Measurements from ENCODE around the gene SMAD3.

SMAD3 gene

DNA sequence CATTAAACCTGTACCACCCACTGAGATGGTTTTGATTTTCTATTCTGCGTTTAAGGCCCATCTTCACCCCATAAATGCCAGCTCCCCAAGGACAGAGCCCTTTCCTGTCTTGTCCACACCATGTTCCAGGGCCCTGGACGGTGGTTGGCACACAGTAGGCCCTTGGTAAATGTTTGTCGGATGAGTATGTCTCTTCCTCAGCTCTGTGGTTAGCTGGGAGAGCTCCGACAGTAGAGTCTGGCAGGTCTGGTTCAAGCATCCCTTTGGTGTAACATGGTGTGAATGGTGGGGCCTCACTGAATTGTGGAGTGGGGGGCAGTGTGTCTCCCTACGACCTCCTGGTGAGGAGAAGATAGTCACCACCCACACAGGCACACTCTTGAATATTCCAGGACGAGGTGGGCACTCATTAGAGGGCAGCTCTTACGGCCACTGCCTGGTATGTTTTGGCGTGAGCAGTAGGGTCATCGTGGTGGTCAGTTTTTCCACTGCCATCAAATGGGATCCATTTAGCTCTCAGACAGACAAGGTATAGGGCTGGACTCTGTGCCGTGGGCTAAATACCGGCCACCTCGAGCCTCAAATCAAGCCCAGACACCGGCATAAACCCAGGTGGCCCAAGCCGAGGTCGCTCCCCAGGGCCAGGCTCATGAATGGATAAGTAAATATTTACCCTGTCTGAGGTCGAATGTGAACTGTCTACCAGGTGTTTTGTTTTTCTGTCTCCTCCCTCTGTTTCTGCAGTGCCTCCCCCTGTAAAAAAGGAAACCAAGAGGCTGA, 61.3 kb downstream of the SMAD3 start:
- no peak for DNase-seq (ENCODE audit: extremely low read depth, low read depth)

DNA sequence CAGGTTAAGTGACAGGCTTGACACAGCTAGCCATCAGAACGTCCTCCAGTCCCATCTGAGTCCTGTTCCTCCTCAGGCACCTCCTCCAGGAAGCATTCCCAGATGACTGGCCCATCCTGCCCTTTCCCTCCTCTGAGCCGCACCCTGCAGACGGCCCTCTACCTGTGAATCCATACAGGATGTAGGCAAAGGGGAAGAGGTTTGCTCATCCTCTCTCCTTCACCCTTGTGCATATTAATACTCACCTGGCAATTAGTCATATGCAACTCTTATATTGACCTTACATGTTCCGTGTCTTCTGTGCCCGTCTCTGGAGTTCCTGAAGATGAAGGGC, 61.9 kb downstream of the SMAD3 start:
- DNase-seq (ENCODE audit: extremely low read depth, low read depth) = no peak
- TF ChIP-seq, protein P1, sequence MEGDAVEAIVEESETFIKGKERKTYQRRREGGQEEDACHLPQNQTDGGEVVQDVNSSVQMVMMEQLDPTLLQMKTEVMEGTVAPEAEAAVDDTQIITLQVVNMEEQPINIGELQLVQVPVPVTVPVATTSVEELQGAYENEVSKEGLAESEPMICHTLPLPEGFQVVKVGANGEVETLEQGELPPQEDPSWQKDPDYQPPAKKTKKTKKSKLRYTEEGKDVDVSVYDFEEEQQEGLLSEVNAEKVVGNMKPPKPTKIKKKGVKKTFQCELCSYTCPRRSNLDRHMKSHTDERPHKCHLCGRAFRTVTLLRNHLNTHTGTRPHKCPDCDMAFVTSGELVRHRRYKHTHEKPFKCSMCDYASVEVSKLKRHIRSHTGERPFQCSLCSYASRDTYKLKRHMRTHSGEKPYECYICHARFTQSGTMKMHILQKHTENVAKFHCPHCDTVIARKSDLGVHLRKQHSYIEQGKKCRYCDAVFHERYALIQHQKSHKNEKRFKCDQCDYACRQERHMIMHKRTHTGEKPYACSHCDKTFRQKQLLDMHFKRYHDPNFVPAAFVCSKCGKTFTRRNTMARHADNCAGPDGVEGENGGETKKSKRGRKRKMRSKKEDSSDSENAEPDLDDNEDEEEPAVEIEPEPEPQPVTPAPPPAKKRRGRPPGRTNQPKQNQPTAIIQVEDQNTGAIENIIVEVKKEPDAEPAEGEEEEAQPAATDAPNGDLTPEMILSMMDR (IDR thresholded peaks at IDR 0.05; ENCODE audit: low read depth, low read length) = no peak

More for the DNA sequence above, 61.3 kb downstream of the SMAD3 start:
- TF ChIP-seq, protein P1 (IDR thresholded peaks at IDR 0.05; ENCODE audit: low read depth, low read length) = no peak

DNA sequence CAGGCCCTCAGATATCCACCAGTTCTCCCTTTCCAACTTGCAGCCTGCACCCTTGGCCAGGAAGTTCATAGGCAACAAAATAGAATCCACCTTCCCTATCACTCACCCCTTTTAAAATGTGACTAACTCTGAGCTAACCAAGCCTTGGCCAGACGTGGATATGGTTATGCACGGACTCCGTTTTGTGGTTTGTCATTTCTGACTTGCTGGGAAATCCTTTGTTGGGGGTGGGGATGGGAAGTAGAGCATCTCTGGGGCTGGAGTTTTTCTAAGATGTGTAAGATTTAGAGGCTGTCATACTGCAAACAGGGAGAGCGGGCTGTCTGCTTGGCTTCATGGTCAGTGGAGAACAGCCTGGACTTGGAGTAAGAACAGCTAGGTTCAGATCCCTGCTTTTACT, 62.6 kb downstream of the SMAD3 start:
- TF ChIP-seq, protein P1 (IDR thresholded peaks at IDR 0.05; ENCODE audit: low read depth, low read length) = no peak
- DNase-seq (ENCODE audit: extremely low read depth, low read depth) = peak; percentile 87

DNA sequence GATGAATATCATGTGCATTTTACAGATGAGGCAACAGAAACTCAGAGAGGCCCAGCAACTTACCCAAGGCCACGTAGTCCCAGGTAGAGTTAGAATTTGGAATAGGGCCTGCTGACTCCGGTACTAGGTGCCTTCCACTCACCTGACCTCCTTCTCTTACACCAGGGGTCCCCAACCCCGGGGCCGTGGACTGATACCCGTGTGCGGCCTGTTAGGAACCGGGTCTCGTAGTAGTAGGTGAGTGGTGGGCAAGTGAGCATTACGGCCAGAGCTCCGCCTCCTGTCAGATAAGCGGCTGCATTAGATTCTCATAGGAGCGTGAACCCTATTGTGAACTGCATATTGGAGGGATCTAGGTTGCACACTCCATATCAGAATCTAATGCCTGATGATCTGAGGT, 64.8 kb downstream of the SMAD3 start:
- TF ChIP-seq, protein P1 (IDR thresholded peaks at IDR 0.05; ENCODE audit: low read depth, low read length) = no peak
- no peak for DNase-seq (ENCODE audit: extremely low read depth, low read depth)

DNA sequence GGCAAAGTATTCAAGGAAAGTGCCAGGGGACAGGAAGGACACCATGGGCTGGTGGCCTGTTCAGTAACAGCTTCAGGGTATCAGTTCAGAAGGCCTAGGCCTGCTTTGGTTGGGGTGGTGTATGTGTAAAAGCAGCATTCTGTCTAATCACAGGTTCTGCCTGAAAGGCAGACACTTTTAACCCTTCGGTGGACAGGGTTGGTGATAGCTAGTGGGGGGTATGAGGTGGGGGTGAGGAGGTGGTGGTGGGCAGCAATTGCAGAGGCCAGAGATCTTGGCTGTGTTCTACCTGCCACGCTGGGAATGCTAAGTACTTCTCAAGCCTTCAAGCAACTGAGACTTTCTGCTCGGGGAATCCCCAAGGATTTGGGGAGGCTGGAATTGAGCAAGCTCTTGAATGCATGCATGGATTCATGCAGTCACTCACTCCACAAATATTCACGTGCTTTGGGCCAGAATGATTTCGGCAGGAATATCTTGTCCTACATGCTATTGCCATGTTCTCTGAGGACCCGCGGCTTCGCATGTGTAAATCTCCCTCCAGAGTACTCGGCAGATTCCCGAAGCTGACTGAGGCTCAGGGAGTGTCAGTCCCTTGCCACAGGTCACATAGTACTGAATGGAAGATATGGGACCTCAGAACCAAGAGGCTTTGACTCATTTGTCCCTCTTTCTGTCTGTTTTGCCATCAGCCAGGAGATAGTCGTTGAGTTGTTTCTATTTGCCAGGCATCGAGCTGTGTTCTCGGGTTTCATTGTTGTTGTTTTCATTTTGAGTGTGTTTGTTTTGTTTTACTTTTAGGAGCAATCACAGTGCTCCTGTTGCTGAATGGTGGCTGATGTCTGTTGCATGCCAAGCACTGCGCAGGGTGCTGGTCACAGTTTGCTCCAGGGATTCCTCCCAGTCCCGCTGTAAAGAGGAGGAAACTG, 65.5 kb downstream of the SMAD3 start:
- DNase-seq (ENCODE audit: extremely low read depth, low read depth) = no peak
- TF ChIP-seq, protein P1 (IDR thresholded peaks at IDR 0.05; ENCODE audit: low read depth, low read length) = no peak

DNA sequence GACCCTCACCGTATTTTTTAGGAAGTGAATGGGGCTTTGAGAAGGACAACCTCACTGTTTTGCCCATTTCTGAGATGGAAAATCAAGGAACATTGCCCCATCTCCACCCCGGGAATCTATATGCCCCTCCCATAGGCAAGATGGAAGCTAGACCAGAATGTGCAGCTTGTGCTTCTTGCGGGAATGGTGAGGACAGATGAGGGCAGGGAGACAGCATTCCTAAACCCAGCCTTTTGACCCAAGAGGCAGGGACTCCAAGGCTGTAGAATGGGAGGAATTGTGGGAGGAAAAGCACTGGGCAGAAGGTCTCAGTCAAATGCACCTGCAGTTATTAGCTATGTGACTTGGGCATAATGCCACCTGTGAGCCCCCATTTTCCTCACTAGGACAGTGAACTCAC, 66.9 kb downstream of the SMAD3 start:
- no peak for DNase-seq (ENCODE audit: extremely low read depth, low read depth)
- TF ChIP-seq, protein P1 (IDR thresholded peaks at IDR 0.05; ENCODE audit: low read depth, low read length) = no peak

DNA sequence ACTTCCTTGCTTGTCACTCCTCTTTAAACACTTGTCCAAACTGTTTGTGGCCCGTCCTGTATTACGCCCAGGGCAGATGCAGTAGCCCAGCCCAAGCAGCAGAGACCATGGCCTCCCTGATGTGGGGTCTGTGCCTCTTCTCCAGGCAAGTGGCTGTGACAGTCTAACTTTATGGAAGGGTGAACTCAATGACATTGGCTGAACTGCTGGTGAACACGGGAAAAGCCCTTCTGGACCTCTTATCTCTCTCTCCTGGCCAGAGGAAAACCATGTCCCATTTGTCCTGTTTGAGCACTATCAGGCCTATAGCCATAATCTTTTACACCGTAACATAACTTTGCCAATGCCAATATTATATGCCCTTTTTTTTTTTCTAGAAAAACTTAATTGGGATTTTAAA, 67.6 kb downstream of the SMAD3 start:
- TF ChIP-seq, protein P1 (IDR thresholded peaks at IDR 0.05; ENCODE audit: low read depth, low read length) = no peak
- no peak for DNase-seq (ENCODE audit: extremely low read depth, low read depth)

Data from AG09319 (cell line).